GM15510 (cell line): Measurements from ENCODE around the gene TP63.

ENCODE experiments used
- POLR2A ChIP-seq: IDR thresholded peaks from 3 replicates; pipeline ENCODE4 v1.6.1; 2011; ENCODE audit warnings: borderline replicate concordance; ENCODE audit not compliant: insufficient read length; ENCODE audit errors: extremely low read depth

The TP63 gene

DNA sequence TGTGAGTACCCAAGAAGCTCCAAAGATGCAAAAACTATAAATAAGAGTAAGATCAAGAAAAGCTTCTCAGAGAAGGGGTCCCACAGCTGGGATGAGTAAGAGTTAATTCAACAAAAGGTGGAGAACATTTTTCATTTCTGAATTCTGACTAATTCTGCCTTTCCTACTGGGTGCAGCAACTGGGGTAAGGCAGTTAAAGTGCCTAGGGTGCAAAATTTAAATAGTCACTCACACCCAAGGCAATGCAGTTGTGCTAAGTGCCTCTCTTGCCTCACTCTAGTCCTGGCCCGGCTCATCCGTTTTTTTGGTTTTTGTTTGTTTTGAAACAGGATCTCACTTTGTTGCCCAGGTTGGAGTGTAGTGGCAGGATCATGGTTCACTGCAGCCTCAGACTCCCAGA is 240.2 kb downstream of the TP63 start:
- no peak for TF ChIP-seq POLR2A

- no peak for TF ChIP-seq POLR2A
Observed at GRCh38 chr3:189883113-189883753, 252.0 kb downstream of the TP63 start.

GRCh38 chr3:189890496-189890895 is 259.3 kb downstream of the TP63 start:
- TF ChIP-seq POLR2A: no peak

DNA sequence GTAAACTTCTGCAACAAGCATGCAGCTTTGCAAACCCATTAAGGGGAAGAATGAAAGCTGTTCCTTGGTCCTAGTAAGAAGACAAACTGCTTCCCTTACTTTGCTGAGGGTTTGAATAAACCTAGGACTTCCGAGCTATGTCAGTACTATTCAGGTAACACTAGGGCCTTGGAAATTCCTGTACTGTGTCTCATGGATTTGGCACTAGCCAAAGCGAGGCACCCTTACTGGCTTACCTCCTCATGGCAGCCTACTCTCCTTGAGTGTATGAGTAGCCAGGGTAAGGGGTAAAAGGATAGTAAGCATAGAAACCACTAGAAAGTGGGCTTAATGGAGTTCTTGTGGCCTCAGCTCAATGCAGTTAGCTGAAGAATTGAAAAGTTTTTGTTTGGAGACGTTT is 265.3 kb downstream of the TP63 start:
- no peak for TF ChIP-seq POLR2A

DNA sequence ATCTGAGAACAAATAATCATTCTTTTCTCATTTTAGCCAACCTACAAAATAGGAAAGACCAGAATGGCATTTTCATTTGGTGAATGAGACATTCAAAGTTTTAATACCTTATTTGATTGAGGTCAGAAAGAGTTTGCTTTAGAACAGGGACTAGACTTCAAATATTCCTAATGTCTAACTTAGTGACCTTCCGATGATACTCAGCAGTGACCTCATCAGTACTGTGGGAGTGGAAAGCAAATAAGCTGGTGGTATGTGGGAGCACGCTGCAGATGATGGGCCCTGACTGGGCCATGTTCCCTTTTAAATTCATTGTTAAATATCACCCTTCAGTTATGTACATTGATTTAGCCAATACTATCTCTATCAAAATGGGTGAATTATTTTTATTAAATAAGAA is 266.2 kb downstream of the TP63 start:
- TF ChIP-seq POLR2A: no peak

DNA sequence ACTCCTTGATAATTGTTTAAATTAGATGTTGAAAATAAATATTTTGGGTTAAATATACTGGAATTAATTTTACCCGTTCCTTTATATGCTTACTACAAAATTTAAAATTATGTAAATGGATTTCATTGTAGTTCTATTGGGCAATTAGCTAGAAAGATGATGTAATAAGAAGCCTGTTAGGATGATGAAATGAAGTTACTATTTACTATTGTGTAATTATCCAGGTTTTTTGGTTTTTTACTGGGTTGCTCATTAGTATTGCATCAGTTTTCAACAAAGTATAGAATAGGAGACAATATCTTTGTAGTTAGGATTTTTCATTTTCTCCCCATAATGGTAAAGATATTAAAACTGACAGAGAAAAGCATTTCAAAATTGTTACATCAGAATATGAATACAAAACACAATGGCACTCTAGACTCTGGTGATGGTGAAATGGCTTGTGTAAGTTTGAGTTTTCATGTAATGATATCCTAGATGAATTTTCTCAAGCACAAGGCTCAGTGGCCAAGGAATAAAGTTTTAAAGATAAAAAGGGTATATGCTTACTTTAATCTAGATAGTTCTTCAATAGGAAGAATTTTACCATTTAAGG is 267.5 kb downstream of the TP63 start:
- TF ChIP-seq POLR2A: no peak

DNA sequence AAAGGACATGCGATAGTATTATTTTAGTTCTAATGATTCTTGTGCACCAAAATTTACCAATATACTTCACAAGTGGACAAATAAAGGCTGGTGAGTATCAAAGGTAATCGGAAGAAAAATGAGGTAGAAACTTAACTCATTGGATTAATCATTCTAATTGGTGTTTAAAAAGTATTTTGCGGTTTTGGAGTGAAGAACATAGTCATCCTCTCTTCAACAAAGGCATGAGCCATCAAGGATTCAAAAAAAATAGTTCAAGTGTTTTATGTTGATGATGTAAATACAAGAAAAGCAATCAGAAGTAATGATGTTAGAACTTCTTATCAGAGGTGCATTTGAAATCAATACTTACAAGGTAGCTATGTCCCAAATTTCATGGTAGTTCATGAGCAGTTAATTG is 268.0 kb downstream of the TP63 start:
- TF ChIP-seq POLR2A: no peak

DNA sequence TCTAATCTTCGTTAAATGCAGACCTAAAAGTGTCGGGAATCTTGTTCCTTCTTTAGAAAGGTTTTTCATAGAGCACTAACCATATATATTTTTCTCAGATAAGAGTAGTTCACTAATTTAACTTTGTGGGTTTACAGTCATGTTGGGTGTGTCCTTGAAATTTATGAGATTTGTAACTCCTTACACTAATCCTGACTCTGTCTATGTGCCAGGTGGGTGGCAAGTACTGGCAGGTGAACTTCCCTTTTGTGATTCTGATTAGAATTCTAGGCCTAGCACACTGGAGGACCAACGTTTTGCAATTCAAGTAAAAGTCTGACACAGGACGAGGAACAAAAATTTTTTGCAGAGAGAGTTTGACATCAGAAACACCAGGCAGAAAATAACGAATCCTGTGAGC is 269.4 kb downstream of the TP63 start:
- TF ChIP-seq POLR2A: no peak

DNA sequence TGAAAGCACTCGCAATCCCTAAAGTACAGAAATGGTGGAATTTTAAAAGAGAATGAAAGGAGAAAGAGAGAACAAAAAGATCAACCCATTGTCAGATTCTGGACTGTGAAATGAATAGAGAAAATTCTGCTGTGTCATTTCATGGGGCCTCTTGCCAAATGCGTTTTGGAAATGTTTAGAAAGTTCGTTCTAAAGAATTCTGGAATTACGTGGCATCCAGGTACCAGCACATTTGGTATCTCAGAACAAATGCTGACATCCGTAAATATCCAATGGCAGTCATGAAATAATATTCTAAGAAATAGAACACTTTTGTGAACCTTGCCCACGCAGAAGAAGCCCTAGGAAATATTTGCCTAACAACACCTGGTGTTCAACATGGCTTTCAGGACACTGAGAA is 270.3 kb downstream of the TP63 start:
- no peak for TF ChIP-seq POLR2A

DNA sequence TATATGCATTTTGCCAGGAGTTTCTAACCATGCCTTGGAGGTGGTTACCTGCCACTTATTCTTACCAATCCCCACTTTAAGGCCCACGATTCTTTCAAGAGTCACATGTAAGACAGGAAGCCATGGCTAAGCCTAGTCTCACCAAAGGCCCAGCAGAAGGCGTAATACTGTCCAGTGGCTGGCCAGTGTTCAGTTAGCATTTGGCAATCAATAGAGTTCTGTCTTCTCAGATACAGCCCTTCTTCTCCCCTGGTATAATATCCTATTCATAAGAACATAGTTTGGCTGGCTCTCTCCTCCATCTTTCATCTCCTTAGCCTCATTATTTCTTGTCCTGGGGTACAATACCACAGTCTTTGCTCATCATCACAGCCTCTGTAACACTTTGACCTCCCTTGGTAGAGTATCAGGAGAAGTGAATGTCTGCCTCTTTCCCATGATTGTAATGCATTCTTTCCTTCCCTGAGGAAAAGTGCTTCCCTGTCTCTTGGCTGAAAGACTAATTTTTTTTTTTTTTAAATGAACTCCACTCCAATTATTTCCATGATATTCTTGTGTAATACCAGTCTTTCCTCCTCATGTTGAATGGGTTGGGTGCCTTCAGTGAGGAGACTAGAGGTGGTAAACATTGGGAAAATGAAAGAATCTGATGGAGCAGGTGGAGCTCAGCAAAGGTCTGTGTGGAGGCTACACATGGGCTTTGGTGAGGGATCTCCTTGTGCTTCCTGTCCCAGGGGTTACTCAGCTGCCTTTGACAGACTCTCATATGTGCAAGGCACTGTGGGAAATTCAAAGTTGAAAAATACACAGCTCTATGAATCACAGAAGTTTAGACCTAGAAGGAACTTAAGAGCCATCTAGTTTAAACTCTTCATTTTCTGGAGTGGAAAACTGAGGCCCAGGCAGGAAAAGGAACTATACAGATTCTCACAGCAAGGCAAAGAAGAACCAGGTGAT is 271.3 kb downstream of the TP63 start:
- no peak for TF ChIP-seq POLR2A

DNA sequence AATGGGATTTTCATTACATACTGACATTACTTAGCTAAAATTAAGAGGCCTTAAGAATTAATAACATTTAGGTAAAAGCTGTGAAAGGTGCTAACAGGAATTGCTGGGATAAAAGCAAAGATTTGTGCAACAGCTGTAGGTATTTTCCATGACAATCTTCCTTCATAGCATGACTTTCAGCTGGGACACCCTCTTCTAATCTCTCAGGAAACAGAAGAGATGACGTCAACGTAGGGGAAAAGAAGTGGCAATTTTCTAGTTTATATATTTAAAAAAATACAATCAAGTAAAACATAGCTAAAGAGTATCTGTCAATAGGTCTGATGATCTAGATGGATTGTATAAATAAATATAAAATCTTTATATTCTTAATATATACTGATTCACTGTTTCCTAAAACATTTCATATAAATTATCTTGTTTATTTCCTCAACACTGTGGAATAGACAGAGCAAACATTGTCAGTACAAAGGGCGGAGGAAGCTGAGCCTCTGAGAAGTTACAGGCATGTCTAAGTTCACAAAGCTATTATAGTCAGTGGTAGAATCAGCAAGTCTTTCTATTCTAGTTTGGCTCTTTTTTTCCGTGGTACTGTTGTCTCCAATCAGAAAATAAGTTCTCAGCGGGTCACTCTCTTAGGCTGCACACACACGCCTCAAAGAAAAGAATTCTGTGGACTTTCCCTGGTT is 272.5 kb downstream of the TP63 start:
- TF ChIP-seq POLR2A: no peak

DNA sequence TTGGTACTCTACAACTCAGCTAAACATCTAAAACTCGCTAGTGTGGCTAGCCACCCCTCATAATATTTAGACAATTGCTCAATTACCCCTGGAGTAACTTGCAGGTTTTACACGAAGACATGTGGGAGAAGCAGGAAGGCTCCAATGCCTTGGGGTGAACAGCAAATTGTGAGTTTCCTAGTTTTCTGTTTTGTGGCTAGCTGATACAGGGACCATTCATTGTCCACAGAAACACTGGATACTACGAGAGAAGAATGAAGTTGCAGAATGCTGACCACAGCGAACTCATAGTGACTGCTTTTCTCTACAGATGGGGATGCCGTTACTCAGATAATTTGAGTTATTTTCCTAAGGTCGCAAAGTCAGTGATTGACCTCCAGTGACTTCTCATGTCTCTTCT is 276.6 kb downstream of the TP63 start:
- no peak for TF ChIP-seq POLR2A

- TF ChIP-seq POLR2A: no peak
Observed at GRCh38 chr3:189908646-189909045, 277.5 kb downstream of the TP63 start.

DNA sequence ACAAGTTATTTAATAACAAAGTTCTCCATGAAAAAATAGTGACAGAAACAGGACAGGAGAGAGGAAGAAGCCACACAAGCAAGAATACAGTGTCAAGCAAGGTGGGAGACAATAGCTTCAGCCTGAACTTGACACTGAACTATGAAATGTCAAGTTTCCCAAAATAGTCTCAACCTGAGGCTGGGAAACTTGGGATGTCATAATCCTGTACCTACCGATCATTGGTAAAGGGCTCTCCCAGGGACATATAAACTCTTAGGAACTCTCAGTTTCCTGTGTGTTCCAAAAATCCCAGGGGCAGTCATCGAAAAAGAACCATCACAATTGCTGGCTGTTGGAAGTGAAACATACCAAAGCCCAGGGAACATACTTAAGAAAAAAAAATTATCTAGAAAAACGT is 277.9 kb downstream of the TP63 start:
- TF ChIP-seq POLR2A: no peak

DNA sequence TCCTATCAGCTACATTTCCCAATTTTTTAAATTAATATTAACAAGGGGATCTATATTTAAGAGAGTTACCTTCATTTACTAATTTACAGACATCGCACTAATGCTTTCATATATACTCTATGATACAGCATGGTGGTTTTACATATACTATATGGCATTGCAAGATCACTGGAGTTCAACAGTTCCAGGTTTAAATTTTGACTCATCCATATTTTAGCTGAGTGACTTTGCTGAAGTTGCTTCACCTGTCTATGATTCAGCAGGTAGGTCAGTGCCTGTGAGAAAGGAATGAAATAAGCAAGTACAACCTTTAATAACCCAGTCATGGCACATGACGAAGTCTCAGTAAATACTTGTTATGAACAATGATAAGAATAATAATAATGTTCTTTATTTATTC is 278.4 kb downstream of the TP63 start:
- TF ChIP-seq POLR2A: no peak
